Ascending aorta (tissue), 2 donors: ENCODE results near the gene GREB1L. TPM values are rescaled to one million over a fixed set of nuclear protein-coding genes. Genes with fewer than 3 reads are reported as not detected.

Experiments used
- DNase-seq, 2 donors: peaks; one replicate each; pipeline ENCODE4 v3.0.0-alpha.2; 2019; ENCODE audit warnings: low spot score in 2 of 2
- H3K27ac ChIP-seq, 2 donors: fragments of 200-600 bp; sonication (generic); one replicate each; pipeline ENCODE4 v1.5.1; 2016 to 2017; ENCODE audit warnings: mild to moderate bottlenecking in 1 of 2
- H3K27me3 ChIP-seq: fragments of 200-600 bp; sonication (generic); one replicate; pipeline ENCODE4 v1.5.1; 2017
- H3K36me3 ChIP-seq, 2 donors: fragments of 200-600 bp; sonication (generic); one replicate each; pipeline ENCODE4 v1.5.1; 2016
- H3K4me1 ChIP-seq, 2 donors: fragments of 200-600 bp; sonication (generic); one replicate each; pipeline ENCODE4 v1.5.1; 2016 to 2017; ENCODE audit warnings: mild to moderate bottlenecking in 1 of 2
- H3K4me3 ChIP-seq, 2 donors: fragments of 200-600 bp; sonication (generic); one replicate each; pipeline ENCODE4 v1.5.1; 2016 to 2017; ENCODE audit warnings: mild to moderate bottlenecking in 1 of 2
- H3K9me3 ChIP-seq, 2 donors: fragments of 200-600 bp; sonication (generic); one replicate each; pipeline ENCODE4 v1.5.1; 2016
- intact Hi-C: fragments of 100-400 bp; cut with DNase I; formaldehyde crosslinking; loops from one replicate; pipeline ENCODE4 v1.15.1; 2023
- total RNA-seq: library from RNA; depleted of rRNA; stranded (reverse); fragments of >200 nt; gene quantifications from one replicate; pipeline ENCODE4 v1.1.0, GENCODE V29; 2016
- TF ChIP-seq, protein P1 (sequence below), 3 experiments: fragments of 200-600 bp in 2 of 3; fragments of 450-650 bp in 1 of 3; sonication (generic) in 2 of 3; IDR thresholded peaks; one replicate each; pipeline ENCODE4 v1.5.1; 2016 to 2019; ENCODE audit warnings: antibody characterized with exemption in 3 of 3, mild to moderate bottlenecking in 1 of 3, moderate library complexity in 1 of 3

Gene GREB1L
- total RNA-seq, 1 donor from 2014 or later = 2.2 TPM

DNA sequence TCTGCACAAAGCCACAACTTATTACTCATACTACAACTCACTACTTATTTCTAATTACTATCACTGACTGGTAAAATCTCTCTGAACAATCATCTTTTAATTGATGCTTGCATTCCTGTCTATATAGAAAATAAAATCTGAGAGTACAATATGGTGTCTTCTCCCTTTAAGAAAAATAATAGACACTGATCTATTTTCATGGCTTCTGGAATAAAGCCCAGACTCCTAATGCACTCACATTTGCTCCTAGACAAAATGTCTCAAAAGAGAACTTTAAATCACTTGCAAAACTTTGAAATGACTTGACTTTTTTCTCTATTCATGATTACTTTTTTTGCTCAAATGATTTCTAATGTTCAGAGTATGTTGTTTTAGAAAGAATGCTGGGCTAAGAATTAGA, 329.7 kb downstream of the GREB1L start:
- peaks cover 20 to 29% of the 10 kb centered on the region in 2 donors for H3K36me3 ChIP-seq
- H3K27ac ChIP-seq = peak overlapping the region; percentile 54 to 59

More for the DNA sequence above, 329.7 kb downstream of the GREB1L start:
- Histone ChIP-seq H3K4me1 (peaks cover 6 to 10% of the 10 kb centered on the region in 2 donors), H3K27me3 (no peaks in the 10 kb centered on the region), H3K4me3 (no peak overlapping the region), H3K9me3 (no peaks in the 10 kb centered on the region)
- no peak for DNase-seq
- TF ChIP-seq, protein P1, sequence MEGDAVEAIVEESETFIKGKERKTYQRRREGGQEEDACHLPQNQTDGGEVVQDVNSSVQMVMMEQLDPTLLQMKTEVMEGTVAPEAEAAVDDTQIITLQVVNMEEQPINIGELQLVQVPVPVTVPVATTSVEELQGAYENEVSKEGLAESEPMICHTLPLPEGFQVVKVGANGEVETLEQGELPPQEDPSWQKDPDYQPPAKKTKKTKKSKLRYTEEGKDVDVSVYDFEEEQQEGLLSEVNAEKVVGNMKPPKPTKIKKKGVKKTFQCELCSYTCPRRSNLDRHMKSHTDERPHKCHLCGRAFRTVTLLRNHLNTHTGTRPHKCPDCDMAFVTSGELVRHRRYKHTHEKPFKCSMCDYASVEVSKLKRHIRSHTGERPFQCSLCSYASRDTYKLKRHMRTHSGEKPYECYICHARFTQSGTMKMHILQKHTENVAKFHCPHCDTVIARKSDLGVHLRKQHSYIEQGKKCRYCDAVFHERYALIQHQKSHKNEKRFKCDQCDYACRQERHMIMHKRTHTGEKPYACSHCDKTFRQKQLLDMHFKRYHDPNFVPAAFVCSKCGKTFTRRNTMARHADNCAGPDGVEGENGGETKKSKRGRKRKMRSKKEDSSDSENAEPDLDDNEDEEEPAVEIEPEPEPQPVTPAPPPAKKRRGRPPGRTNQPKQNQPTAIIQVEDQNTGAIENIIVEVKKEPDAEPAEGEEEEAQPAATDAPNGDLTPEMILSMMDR (IDR thresholded peaks at IDR 0.05) = no peak
- intact Hi-C loops = loop anchor here (2.0 to 10.0 kb wide), 2 partner anchors 29 to 377 kb away; partner anchors contain the start of gene ESCO1

Other genes with a start within 250 kb of the GREB1L start
- 32.0 TPM for gene ROCK1, start 130.4 kb upstream of the GREB1L start, total RNA-seq